Spleen (tissue), 11 donors: Measurements from ENCODE around the gene NFIB. TPM values are rescaled to one million over a fixed set of nuclear protein-coding genes. Genes with fewer than 3 reads are reported as not detected.

Experiments
- DNase-seq: peaks from one replicate; pipeline ENCODE4 v3.0.0-alpha.2; 2020
- H3K27ac ChIP-seq, 8 donors: fragments of 200-600 bp; sonication (generic) in 7 of 8; 1 replicate in 4 of 8; 2 replicates in 4 of 8; pipeline versions ENCODE4 v1.5.0 to v1.8.0; 2016 to 2021; ENCODE audit warnings: inconsistent platforms in 4 of 8, mild to moderate bottlenecking in 4 of 8, moderate library complexity in 1 of 8
- H3K27me3 ChIP-seq, 7 donors: fragments of 200-600 bp; sonication (generic) in 6 of 7; replicated peaks in 1 of 7; 1 replicate in 4 of 7; 2 replicates in 3 of 7; pipeline versions ENCODE4 v1.5.0 to v1.8.0; 2016 to 2021; ENCODE audit warnings: inconsistent platforms in 3 of 7, mild to moderate bottlenecking in 1 of 7
- H3K36me3 ChIP-seq, 6 donors: fragments of 200-600 bp; sonication (generic) in 5 of 6; 1 replicate in 4 of 6; 2 replicates in 2 of 6; pipeline versions ENCODE4 v1.5.0 to v1.8.0; 2016 to 2021; ENCODE audit warnings: inconsistent platforms in 2 of 6
- H3K4me1 ChIP-seq, 6 donors: fragments of 200-600 bp; sonication (generic) in 5 of 6; 1 replicate in 3 of 6; 2 replicates in 3 of 6; pipeline versions ENCODE4 v1.5.0 to v1.8.0; 2016 to 2021; ENCODE audit warnings: inconsistent platforms in 3 of 6
- H3K4me3 ChIP-seq, 8 donors: fragments of 200-600 bp; sonication (generic) in 7 of 8; 1 replicate in 4 of 8; 2 replicates in 4 of 8; pipeline versions ENCODE4 v1.5.0 to v1.8.0; 2016 to 2021; ENCODE audit warnings: inconsistent platforms in 4 of 8, mild to moderate bottlenecking in 4 of 8, moderate library complexity in 2 of 8
- H3K9me3 ChIP-seq, 8 donors: fragments of 200-600 bp; sonication (generic) in 7 of 8; 1 replicate in 4 of 8; 2 replicates in 4 of 8; pipeline versions ENCODE4 v1.5.0 to v1.8.0; 2016 to 2021; ENCODE audit warnings: inconsistent platforms in 4 of 8
- POLR2A ChIP-seq, 3 donors: fragments of 450-650 bp; IDR thresholded peaks; one replicate each; pipeline ENCODE4 v1.5.1; 2017; ENCODE audit warnings: antibody characterized with exemption in 3 of 3, mild to moderate bottlenecking in 1 of 3
- POLR2AphosphoS5 ChIP-seq, 3 donors: sonication (generic); formaldehyde crosslinking; IDR thresholded peaks; one replicate each; pipeline ENCODE4 v1.5.1; 2017; ENCODE audit warnings: antibody characterized with exemption in 3 of 3
- WGBS, 5 donors: extraction: QIAGEN DNeasy Blood & Tissue Kit in 3 of 5; methylation state at CpG; one replicate each; pipeline versions ENCODE4 v1.1.5 to v1.1.7; 2013 to 2018; 5-methylcytosine and 5-hydroxymethylcytosine counted together
- intact Hi-C: fragments of 100-400 bp; cut with DNase I; formaldehyde crosslinking; loops from one replicate; pipeline ENCODE4 v1.15.0; 2023; ENCODE audit warnings: low total_unique reads
- polyA plus RNA-seq, 3 donors: library from polyadenylated mRNA; stranded (reverse); fragments of 200-250 nt; gene quantifications; one replicate each; pipeline ENCODE4 v1.2.1, GENCODE V29; 2013
- total RNA-seq, 7 donors: library from RNA; depleted of rRNA in 3 of 7; stranded (reverse); fragments of >200 nt in 3 of 7; fragmentation: NEBNext Ultra II Directional in 4 of 7; extraction: Animal tissue kit (Norgen Biotek cat#: 25700) in 4 of 7; gene quantifications; one replicate each; pipeline versions ENCODE4 v1.1.0 to v1.2.1, GENCODE V29; 2016 to 2021
- TF ChIP-seq, protein P1 (sequence below), 11 experiments: fragments of 200-600 bp in 7 of 11; fragments of 450-650 bp in 4 of 11; sonication (generic) in 4 of 11; IDR thresholded peaks in 8 of 11; conservative IDR thresholded peaks in 3 of 11; 1 replicate in 7 of 11; 2 replicates in 4 of 11; pipeline versions ENCODE4 v1.4.0 to v1.8.0; 2016 to 2021; ENCODE audit warnings: antibody characterized with exemption in 11 of 11, inconsistent platforms in 4 of 11, mild to moderate bottlenecking in 1 of 11
- donor health status: healthy with polysubstance abuse.
- donor health status: DM: no; HTN: no; CAD: no; lungs with moderate emphysema.
- donor health status: DM: no; HTN: no; CAD: no.
- donor health status: Bipolar disorder and iron deficiency.
- donor health status: healthy.
- donor health status: DM: no; HTN: no; CAD: no.
- donor health status: DM: yes; HTN: yes; CAD: no.

The NFIB gene
- total and polyA plus RNA-seq, 10 donors = 3.6 to 96.8 (median 48.4) TPM

- H3K4me1 ChIP-seq = peaks cover 0 to 2% (median 0%) of the 10 kb centered on the region in 6 donors
- no peaks in the 10 kb centered on the region for H3K36me3 ChIP-seq
- no peaks in the 10 kb centered on the region for H3K9me3 ChIP-seq
- intact Hi-C loops = no loop called here
- TF ChIP-seq POLR2AphosphoS5 (IDR thresholded peaks at IDR 0.05) = no peak
- TF ChIP-seq, protein P1, sequence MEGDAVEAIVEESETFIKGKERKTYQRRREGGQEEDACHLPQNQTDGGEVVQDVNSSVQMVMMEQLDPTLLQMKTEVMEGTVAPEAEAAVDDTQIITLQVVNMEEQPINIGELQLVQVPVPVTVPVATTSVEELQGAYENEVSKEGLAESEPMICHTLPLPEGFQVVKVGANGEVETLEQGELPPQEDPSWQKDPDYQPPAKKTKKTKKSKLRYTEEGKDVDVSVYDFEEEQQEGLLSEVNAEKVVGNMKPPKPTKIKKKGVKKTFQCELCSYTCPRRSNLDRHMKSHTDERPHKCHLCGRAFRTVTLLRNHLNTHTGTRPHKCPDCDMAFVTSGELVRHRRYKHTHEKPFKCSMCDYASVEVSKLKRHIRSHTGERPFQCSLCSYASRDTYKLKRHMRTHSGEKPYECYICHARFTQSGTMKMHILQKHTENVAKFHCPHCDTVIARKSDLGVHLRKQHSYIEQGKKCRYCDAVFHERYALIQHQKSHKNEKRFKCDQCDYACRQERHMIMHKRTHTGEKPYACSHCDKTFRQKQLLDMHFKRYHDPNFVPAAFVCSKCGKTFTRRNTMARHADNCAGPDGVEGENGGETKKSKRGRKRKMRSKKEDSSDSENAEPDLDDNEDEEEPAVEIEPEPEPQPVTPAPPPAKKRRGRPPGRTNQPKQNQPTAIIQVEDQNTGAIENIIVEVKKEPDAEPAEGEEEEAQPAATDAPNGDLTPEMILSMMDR (IDR thresholded peaks at IDR 0.05 in 8 of 11, conservative IDR thresholded peaks at IDR 0.05 in 3 of 11) = no peak
- no peak for TF ChIP-seq POLR2A (IDR thresholded peaks at IDR 0.05)
- H3K27ac ChIP-seq = peak overlapping the region in 2 of 8 donors; percentile 13 to 24
- DNase-seq = no peak
- 63 to 86% (median 75%) methylated on average over 4 of the region's 4 CpGs for WGBS, 5 donors
- H3K4me3 ChIP-seq = no peak overlapping the region
- no peaks in the 10 kb centered on the region for H3K27me3 ChIP-seq
Measured at GRCh38 chr9:14288433-14288832, 25.5 kb downstream of the NFIB start.

- no peaks in the 10 kb centered on the region for H3K36me3 ChIP-seq
- no peak overlapping the region for H3K27ac ChIP-seq
- no peaks in the 10 kb centered on the region for H3K27me3 ChIP-seq
- TF ChIP-seq POLR2AphosphoS5 (IDR thresholded peaks at IDR 0.05) (no peak), POLR2A (IDR thresholded peaks at IDR 0.05) (no peak)
- TF ChIP-seq, protein P1 (IDR thresholded peaks at IDR 0.05 in 8 of 11, conservative IDR thresholded peaks at IDR 0.05 in 3 of 11) = no peak
- H3K9me3 ChIP-seq = no peaks in the 10 kb centered on the region
- H3K4me3 ChIP-seq = no peak overlapping the region
- 93 to 100% (median 97%) methylated on average over 1 of the region's 1 CpG for WGBS, 5 donors
- peaks cover 0 to 10% (median 0%) of the 10 kb centered on the region in 6 donors for H3K4me1 ChIP-seq
- intact Hi-C loops = no loop called here
- no peak for DNase-seq
Measured at GRCh38 chr9:14286121-14286520, 27.8 kb downstream of the NFIB start.

DNA sequence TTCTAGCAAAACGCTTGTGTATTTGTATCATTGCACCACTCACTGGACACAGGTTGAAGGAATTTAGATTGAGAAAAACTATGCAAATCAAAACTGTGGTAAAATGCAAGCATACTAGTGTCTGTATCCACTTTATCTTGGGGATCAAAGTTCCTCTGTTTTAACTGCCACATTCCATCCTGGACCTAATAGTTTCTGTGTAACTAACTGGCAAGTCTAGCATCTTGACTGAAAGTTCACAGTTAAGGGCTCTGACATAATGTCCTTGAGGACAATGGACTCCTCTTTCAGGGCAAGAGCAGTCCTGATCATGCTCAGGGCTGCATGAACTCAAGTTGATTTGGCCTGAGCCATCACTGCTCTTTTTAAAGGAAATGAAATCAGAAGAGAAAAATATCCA lies 30.7 kb downstream of the NFIB start:
- Histone ChIP-seq H3K27me3 (no peaks in the 10 kb centered on the region), H3K4me1 (peaks cover 0 to 13% (median 0%) of the 10 kb centered on the region in 6 donors), H3K9me3 (no peaks in the 10 kb centered on the region), H3K27ac (no peak overlapping the region), H3K36me3 (no peaks in the 10 kb centered on the region), H3K4me3 (no peak overlapping the region)
- intact Hi-C loops = no loop called here
- DNase-seq = no peak
- WGBS, 5 donors = 80 to 94% (median 90%) methylated on average over 1 of the region's 1 CpG
- TF ChIP-seq POLR2A (IDR thresholded peaks at IDR 0.05) = no peak
- no peak for TF ChIP-seq POLR2AphosphoS5 (IDR thresholded peaks at IDR 0.05)
- TF ChIP-seq, protein P1 (IDR thresholded peaks at IDR 0.05 in 8 of 11, conservative IDR thresholded peaks at IDR 0.05 in 3 of 11) = no peak

DNA sequence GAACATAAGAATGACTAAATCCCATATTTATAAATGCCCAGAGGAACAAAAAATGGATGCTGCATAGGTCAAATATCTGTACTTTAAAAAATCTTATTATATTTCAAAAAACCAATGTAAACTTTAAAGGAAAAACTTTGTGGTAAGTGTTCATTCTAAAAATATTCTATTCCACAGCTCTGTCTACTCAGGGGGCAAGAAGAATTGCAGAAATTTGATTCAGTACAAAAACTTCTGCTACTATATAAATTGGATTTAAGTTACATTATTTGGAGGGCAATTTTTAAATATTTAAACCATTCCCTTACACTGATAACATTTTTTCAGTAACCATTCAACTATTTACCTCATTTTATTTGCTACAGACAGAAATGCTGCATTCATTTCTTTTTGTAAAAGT lies 32.1 kb downstream of the NFIB start:
- no peak overlapping the region for H3K4me3 ChIP-seq
- no peaks in the 10 kb centered on the region for H3K36me3 ChIP-seq
- DNase-seq = no peak
- no peak overlapping the region for H3K27ac ChIP-seq
- no peaks in the 10 kb centered on the region for H3K9me3 ChIP-seq
- peaks cover 0 to 13% (median 0%) of the 10 kb centered on the region in 6 donors for H3K4me1 ChIP-seq
- TF ChIP-seq POLR2A (IDR thresholded peaks at IDR 0.05) = no peak
- TF ChIP-seq, protein P1 (IDR thresholded peaks at IDR 0.05 in 8 of 11, conservative IDR thresholded peaks at IDR 0.05 in 3 of 11) = no peak
- no peak for TF ChIP-seq POLR2AphosphoS5 (IDR thresholded peaks at IDR 0.05)
- no peaks in the 10 kb centered on the region for H3K27me3 ChIP-seq
- intact Hi-C loops = no loop called here
